Stimulated activated CD4-positive, alpha-beta T cell treated with anti-CD3 and anti-CD28 coated beads, Interleukin-4, amount 100 ng/mL, for 24 hours (primary cell): ENCODE data around the gene FAM156A.
A peak's percentile ranks its signal among the peaks of the same experiment; 100 is the strongest.
"Not testable (repeated sequence)": the region's sequence is repeated elsewhere in the genome, so short reads cannot be mapped to it uniquely, and the experiment has no call there.

Experiments
- DNase-seq: peaks from one replicate; pipeline ENCODE4 v3.0.0-alpha.2; 2020

FAM156A gene

DNA sequence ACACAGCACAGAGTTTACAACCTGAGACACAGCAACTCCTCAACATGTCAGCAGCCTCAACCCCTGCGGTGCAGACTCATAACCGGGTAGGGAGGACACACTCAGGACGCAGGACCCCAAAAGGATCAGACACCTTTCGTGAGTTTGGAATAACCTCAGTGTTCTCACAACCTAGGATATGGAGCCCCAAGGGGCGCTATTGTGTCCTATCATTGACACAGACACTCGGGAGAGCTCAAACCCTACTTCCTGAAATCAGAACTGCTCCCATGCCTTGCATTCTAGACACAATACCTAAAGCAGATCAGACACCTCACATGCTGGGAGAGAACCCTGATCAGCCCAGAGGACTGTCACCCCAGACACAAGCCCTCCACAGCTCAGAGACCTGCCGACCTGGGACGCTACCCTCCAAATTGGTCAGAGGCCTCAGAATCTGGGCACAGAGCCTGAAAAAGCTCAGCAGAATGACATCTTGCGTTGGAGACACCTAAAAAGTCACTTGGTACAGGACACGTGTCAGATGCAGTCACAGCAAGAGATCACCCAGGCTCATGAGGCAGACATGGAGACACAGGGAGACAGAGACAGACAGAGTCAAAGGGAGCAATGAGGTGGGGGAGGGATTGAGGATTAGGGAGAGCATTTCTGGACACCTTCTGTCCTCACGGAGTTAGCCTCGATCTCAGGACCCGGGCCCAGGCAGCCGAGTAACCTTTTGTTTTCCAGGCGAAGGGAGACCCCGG is 8.8 kb upstream of the FAM156A start:
- DNase-seq, result not testable (repeated sequence)

DNA sequence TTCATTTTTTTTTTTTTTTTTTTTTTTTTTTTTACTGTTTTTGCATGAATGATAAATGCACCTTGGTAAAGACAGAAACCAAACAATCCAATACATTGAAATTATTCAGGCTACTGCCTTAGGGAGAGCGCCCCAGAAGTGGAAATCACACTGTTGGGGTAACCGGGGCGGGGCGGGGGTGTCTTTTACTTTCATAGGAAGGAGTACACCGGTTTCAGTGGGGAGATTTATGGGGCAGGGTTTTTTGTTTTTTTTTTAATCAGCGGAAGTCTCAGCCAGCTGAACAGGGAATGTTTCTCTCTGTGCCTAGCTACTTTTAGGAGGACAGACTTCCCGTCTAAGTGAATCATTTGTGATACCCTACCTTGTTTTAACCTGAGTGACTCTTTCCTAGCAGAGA is 643 bp upstream of the FAM156A start:
- DNase-seq, result not testable (repeated sequence)

DNA sequence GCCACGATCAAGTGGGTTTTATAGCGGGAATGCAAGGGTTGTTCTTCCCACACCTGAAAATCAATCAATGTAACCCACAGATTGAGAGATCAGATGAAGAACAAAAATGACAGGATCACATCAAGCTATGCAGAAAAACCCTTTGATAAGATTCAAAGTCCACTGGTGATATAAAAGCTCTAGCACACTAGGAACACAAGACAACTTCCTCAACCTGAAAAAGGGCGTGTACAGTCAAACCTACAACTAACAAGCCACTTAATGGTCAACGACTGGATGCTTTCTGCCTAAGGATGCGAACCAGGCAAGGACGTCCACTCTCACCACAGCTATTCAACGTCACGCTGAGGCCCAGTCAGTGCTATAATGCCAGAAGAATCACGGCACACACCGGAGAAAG is 8.4 kb downstream of the FAM156A start:
- not testable (repeated sequence) for DNase-seq

DNA sequence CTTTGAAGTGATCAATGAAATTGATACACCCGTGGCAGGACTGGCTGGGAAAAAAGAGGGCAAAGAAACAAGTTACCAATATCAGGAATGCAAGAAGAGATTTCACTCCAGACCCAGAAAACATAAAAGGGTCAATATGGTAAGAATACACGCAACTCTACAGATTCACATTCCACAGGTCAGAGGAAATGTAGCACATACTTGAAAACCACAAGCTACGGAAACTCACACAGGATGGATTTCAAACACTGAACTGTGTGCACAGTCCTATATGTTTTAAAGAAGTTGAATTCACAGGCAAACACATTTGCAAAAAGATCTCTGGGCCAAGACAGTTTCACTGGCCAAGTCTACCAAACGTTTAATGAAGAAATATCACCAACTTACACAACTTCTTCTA is 9.0 kb downstream of the FAM156A start:
- DNase-seq, result not testable (repeated sequence)

DNA sequence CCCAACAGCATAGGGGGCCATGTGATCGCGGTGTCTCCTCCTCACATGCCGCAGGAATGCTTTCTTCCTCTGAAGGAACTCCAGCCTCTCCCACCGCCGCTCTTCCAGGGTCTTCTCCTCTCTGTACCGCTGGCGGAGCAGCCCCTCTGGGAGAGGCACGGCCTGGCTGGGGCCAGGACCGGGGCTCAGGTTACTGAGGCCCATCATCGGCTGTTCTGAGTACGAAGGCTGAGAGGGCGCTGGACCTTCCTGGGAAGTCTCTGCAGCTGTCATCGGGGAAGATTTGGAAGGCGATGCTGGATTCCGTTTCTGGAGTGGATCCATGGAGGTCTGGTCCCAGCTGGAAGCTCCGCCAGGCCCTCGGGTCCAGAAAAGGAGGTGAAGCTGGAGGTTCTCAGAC is 10.1 kb downstream of the FAM156A start:
- not testable (repeated sequence) for DNase-seq

DNA sequence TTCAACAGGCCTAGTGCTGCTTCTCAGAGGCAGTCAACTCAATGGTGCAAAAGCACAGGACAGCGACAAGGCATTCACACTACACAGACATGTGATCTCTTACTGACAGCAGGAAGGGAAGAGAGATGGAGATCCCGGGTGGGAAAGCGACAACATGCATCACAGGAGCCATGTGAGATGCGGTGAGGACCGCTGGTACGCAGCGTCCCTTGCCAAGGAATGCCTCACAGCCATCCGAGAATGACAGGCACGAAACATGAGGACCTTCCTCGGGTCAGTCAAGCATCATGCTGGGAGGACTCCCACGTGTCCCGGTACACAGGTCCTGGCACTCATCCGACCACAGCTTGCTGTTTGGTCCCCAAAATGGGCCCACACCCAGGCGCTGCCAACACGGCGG is 10.8 kb downstream of the FAM156A start:
- DNase-seq, result not testable (repeated sequence)

DNA sequence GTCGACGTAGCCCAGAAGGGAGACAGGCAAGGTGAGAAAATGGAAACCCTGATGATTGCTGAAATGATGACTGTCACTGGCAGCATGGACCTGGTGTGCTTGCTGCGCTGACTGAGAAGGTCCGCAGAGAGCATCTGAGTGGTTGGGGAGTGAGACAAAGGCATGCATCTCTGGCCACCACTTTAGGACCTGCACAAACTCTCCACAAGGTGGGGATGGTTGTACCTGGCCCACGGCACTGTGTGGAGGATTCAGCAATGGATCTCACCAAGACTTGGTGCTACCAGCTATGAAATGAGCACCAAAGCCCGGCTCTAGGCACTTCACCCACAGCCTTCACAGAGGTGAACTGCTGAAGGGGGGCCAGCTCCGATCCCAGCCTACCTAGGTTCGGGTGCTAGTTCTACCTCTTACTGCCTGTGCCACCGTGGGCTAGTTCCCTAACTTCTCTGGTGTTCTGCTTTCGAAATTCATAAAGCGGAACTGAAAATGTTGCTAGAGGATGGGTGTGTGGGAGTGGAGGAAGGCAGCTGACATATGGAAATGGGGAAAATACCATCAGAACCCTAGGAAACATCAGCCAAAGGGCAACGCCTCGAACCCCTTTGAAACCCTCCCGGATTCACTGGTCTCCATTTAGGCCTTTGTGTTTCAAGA is 12.4 kb downstream of the FAM156A start:
- not testable (repeated sequence) for DNase-seq

DNA sequence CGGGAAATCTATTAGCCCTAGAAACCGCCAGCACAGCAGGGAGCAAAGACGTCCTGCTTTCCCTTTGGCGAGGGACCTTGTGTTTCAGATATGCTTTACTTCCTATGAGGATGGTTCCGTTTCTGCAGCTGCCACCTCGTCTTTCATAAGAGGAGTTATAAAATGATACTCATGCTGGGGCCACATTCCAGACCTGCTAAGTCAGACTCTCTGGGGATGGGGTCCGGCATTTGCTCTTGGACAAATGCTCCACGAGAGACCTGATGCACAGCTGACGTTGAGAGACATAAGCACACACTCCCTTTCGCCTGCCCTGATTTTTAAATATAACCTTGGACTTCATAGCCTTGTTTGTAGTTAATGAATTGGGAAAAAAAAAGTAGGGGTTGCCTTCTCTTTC is 16.6 kb downstream of the FAM156A start:
- DNase-seq, result not testable (repeated sequence)

DNA sequence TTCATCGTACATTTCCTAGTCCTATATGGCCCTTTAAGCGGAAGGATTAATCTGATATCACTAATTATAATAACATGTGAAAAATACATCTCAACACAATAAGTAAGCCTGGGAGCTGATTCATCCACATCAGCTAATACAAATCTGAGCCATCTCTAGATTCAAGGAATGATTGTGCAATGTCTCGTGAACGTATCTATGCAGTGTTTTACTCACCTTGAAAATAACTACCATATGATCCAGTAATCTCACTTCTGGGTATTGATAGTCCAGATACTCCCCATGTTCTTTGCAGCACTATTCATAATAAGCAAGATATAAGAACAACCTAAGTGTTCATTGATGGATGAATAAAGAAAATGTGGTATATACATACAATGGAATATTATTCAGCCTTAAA is 17.6 kb downstream of the FAM156A start:
- not testable (repeated sequence) for DNase-seq

DNA sequence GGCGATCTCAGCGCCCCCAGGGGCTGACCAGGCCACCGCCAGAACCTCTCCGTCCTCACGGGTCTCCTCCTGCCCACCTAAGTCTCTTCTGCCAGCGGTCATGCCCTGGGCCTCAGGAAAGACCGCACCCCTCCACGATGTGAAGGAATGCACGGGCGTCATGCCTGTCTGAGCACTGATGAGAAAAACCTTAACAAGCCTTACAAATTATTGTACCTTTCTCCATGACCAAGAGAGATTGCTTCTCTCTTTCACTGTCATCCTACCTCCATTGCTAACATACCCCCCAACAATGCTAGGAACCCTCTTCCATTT is 22.9 kb downstream of the FAM156A start:
- DNase-seq, result not testable (repeated sequence)

DNA sequence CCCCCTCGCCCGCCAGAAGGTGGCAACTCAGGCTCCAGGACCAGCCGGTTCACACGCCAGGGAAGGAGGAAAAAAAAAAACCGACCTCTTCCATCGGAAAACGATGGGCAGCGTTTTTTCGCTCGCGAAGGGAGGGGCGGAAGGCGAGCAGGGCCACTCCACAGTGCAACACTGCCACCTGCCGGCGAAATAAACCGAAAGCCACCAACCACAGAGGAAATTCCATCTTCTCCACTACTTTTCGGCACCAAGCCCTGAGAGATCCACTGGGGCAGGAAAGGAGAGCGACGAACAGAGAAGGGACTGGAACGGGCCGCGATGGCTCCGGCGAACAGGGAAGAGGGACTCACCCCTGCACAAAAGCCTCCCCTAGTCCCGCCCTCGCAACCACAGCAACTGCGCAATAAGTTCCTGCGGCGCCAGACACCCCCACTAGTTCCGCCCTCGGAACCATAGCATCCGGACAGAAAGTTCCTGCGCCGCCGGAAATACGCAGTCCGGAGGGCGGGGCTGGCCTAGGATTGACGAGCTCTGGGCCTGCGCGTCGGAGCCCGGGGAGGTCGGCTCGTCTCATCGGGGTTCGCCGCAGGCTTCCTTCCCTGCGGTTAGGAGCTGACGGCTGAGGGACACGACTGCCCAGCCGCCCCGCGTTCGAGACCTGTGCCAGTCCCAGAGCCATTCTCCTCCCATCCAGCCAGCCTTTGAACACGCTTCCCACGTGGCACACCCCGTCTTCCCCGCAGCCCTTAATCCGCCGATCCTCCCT is 23.4 kb downstream of the FAM156A start:
- DNase-seq, result peak; percentile 89

DNA sequence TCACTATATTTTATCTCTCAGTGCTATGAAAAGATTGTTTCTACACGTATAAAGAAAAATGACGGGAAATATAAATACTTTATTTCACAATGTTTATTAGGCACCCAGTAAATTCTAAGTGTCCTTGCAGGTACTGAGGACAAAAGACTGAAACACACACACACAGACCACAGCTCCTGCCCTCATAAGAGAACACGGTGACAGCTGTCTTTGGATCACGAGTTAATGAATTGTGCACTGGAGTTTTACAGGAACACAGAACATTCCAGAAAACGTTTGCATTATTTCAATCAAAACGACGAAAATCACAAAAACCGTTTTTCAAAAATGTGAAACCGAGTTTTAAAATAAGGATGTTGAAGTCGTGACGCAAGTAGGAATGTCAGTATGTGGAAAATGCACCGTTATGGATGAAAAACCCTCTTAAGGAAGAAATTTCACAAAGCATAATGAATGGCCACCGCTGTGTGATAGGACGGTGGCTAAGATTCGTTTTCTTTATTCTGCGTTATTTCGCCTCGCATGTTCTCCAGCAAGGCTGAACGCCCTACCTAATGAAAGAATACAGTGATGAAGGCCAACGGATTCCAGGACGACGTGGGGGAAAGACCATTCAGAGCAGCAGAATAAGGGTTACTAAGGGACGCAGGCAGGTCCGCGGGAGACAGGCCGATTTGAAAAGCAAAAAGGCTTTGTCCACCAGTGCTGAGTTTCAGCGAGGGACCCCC is 24.2 kb downstream of the FAM156A start:
- no peak for DNase-seq

DNA sequence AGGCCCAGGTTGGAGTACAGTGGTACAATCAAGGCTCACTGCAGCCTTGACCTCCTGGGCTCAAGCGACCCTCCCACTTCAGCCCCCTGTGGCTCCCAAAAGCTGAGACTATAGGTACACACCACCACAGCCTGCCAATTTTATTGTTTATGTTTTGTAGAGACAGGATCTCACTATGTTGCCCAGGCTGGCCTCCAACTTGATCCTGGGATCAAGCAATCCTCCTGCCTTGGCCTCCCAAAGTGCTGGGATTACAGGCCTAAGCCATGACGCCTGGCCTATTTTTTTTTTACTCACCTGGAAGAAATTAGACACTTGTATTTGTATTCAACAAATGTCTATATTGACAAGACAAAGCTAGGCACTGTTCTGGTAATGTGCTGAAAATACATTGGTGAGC is 25.1 kb downstream of the FAM156A start:
- DNase-seq, result no peak

DNA sequence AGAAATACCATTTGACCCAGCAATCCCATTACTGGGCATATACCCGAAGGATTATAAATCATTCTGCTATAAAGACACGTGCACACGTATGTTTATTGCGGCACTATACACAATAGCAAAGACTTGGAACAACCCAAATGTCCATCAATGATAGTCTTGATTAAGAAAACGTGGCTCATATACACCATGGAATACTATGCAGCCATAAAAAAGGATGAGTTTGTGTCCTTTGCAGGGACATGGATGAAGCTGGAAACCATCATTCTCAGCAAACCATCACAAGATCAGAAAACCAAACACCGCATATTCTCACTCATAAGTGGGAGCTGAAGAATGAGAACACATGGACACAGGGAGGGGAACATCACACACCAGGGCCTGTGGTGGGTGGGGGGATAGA is 28.1 kb downstream of the FAM156A start:
- DNase-seq, result not testable (repeated sequence)

DNA sequence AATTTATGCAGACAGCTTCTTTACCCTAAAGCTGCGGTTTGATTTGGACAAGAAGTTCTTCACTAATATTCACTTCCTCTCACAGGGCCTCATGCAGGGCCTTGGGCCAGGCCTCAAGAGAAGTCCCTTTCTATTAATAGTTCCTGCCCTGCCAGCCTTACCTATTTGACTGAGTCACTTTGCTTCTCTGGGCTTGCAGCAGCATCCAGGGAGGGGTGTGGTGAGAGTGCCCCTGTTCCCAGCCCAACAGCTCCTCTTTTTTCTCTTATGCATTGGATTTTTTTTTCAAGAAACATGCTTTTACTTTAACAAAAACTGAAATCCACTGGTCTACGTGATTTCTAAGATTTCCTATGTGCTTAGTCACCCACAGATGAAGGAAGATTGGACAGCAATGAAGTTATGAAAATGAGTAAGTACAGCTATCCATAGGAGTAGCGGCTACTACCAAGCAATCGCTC is 34.5 kb downstream of the FAM156A start:
- DNase-seq, result no peak

DNA sequence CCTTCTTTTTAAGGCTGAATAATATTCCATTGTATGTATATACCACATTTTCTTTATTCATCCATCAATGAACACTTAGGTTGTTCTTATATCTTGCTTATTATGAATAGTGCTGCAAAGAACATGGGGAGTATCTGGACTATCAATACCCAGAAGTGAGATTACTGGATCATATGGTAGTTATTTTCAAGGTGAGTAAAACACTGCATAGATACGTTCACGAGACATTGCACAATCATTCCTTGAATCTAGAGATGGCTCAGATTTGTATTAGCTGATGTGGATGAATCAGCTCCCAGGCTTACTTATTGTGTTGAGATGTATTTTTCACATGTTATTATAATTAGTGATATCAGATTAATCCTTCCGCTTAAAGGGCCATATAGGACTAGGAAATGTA is 43.6 kb downstream of the FAM156A start:
- not testable (repeated sequence) for DNase-seq

DNA sequence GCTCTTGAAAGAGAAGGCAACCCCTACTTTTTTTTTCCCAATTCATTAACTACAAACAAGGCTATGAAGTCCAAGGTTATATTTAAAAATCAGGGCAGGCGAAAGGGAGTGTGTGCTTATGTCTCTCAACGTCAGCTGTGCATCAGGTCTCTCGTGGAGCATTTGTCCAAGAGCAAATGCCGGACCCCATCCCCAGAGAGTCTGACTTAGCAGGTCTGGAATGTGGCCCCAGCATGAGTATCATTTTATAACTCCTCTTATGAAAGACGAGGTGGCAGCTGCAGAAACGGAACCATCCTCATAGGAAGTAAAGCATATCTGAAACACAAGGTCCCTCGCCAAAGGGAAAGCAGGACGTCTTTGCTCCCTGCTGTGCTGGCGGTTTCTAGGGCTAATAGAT is 44.6 kb downstream of the FAM156A start:
- not testable (repeated sequence) for DNase-seq

DNA sequence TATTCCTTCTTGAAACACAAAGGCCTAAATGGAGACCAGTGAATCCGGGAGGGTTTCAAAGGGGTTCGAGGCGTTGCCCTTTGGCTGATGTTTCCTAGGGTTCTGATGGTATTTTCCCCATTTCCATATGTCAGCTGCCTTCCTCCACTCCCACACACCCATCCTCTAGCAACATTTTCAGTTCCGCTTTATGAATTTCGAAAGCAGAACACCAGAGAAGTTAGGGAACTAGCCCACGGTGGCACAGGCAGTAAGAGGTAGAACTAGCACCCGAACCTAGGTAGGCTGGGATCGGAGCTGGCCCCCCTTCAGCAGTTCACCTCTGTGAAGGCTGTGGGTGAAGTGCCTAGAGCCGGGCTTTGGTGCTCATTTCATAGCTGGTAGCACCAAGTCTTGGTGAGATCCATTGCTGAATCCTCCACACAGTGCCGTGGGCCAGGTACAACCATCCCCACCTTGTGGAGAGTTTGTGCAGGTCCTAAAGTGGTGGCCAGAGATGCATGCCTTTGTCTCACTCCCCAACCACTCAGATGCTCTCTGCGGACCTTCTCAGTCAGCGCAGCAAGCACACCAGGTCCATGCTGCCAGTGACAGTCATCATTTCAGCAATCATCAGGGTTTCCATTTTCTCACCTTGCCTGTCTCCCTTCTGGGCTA is 48.9 kb downstream of the FAM156A start:
- DNase-seq, result not testable (repeated sequence)

DNA sequence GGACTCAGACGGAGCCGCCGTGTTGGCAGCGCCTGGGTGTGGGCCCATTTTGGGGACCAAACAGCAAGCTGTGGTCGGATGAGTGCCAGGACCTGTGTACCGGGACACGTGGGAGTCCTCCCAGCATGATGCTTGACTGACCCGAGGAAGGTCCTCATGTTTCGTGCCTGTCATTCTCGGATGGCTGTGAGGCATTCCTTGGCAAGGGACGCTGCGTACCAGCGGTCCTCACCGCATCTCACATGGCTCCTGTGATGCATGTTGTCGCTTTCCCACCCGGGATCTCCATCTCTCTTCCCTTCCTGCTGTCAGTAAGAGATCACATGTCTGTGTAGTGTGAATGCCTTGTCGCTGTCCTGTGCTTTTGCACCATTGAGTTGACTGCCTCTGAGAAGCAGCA is 50.4 kb downstream of the FAM156A start:
- DNase-seq, result not testable (repeated sequence)

DNA sequence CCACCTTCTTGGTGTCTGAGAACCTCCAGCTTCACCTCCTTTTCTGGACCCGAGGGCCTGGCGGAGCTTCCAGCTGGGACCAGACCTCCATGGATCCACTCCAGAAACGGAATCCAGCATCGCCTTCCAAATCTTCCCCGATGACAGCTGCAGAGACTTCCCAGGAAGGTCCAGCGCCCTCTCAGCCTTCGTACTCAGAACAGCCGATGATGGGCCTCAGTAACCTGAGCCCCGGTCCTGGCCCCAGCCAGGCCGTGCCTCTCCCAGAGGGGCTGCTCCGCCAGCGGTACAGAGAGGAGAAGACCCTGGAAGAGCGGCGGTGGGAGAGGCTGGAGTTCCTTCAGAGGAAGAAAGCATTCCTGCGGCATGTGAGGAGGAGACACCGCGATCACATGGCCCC is 51.2 kb downstream of the FAM156A start:
- not testable (repeated sequence) for DNase-seq

DNA sequence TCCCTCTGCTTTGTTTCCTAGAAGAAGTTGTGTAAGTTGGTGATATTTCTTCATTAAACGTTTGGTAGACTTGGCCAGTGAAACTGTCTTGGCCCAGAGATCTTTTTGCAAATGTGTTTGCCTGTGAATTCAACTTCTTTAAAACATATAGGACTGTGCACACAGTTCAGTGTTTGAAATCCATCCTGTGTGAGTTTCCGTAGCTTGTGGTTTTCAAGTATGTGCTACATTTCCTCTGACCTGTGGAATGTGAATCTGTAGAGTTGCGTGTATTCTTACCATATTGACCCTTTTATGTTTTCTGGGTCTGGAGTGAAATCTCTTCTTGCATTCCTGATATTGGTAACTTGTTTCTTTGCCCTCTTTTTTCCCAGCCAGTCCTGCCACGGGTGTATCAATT is 52.2 kb downstream of the FAM156A start:
- not testable (repeated sequence) for DNase-seq

DNA sequence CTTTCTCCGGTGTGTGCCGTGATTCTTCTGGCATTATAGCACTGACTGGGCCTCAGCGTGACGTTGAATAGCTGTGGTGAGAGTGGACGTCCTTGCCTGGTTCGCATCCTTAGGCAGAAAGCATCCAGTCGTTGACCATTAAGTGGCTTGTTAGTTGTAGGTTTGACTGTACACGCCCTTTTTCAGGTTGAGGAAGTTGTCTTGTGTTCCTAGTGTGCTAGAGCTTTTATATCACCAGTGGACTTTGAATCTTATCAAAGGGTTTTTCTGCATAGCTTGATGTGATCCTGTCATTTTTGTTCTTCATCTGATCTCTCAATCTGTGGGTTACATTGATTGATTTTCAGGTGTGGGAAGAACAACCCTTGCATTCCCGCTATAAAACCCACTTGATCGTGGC is 52.8 kb downstream of the FAM156A start:
- not testable (repeated sequence) for DNase-seq
